ENCODE data around the gene TESK2. TPM values are rescaled to one million over a fixed set of nuclear protein-coding genes. Genes with fewer than 3 reads are reported as not detected.

Gene TESK2
- polyA plus RNA-seq, 1 donor from 2014 or later: 0.51 TPM

DNA sequence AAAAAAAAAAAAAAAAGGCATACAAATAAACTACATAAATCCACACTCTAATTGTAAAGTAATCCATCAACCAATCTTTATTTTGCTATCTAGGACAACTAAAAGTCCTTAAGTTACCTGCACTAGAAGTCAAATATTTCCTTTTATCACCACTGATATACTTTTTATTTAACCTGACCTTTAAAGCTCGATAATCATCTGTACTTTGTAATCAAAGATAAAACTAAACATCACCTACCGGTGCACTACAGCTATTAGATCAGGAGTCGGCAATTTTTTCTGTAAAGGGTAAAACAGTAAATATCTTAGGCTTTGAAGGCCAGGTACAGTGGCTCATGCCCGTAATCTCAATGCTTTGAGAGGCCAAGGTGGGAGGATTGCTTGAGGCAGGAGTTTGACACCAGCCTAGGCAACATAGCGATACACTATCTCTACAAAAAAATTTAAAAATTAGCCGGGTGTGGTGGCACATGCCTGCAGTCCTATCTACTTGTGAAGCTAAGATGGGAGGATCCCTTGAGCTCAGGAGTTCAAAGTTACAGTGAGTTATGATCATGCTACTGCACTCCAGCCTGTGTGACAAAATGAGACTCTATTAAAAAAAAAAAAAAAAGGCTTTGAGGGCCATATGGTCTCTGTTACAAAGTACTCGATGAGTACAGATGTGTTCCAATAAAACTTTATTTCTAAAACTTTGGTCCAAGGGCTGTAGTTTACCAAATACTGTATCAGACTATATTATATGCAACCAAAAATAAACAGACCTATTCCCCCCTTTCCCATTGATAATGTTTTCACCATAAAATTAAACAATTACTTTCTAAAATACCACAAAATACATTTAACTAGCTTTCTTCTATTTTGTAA is 47.1 kb downstream of the TESK2 start:
- no peaks in the 10 kb centered on the region for H3K79me2 ChIP-seq (replicated peaks; ENCODE audit: insufficient read depth, low read length)
- H3K9me2 ChIP-seq (ENCODE audit: insufficient read depth, low read length): no peaks in the 10 kb centered on the region
- no peaks in the 10 kb centered on the region for H3K9me3 ChIP-seq (ENCODE audit: low read length)
- no peaks in the 10 kb centered on the region for H4K20me1 ChIP-seq (ENCODE audit: insufficient read depth)
- no peaks in the 10 kb centered on the region for H3F3A ChIP-seq (ENCODE audit: insufficient read depth, low read length, poor library complexity, severe bottlenecking)
- H3K4me2 ChIP-seq (ENCODE audit: low read length): no peak overlapping the region
- H3K9ac ChIP-seq (ENCODE audit: low read length): no peak overlapping the region
- H3K4me3 ChIP-seq (ENCODE audit: low read length): no peak overlapping the region
- no peak overlapping the region for H3K27ac ChIP-seq (ENCODE audit: low read length)
- no peaks in the 10 kb centered on the region for H3K27me3 ChIP-seq (ENCODE audit: insufficient read depth, low read depth, low read length)
- no peak for TF ChIP-seq POLR2AphosphoS5 (IDR thresholded peaks at IDR 0.05)
- TF ChIP-seq SMC3 (conservative IDR thresholded peaks at IDR 0.05; ENCODE audit: poor library complexity): no peak
- TF ChIP-seq, protein P1, sequence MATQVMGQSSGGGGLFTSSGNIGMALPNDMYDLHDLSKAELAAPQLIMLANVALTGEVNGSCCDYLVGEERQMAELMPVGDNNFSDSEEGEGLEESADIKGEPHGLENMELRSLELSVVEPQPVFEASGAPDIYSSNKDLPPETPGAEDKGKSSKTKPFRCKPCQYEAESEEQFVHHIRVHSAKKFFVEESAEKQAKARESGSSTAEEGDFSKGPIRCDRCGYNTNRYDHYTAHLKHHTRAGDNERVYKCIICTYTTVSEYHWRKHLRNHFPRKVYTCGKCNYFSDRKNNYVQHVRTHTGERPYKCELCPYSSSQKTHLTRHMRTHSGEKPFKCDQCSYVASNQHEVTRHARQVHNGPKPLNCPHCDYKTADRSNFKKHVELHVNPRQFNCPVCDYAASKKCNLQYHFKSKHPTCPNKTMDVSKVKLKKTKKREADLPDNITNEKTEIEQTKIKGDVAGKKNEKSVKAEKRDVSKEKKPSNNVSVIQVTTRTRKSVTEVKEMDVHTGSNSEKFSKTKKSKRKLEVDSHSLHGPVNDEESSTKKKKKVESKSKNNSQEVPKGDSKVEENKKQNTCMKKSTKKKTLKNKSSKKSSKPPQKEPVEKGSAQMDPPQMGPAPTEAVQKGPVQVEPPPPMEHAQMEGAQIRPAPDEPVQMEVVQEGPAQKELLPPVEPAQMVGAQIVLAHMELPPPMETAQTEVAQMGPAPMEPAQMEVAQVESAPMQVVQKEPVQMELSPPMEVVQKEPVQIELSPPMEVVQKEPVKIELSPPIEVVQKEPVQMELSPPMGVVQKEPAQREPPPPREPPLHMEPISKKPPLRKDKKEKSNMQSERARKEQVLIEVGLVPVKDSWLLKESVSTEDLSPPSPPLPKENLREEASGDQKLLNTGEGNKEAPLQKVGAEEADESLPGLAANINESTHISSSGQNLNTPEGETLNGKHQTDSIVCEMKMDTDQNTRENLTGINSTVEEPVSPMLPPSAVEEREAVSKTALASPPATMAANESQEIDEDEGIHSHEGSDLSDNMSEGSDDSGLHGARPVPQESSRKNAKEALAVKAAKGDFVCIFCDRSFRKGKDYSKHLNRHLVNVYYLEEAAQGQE (IDR thresholded peaks at IDR 0.05; ENCODE audit: borderline replicate concordance): no peak
- TF ChIP-seq EP300 (conservative IDR thresholded peaks at IDR 0.05; ENCODE audit: poor library complexity, severe bottlenecking): no peak
- no peaks in the 10 kb centered on the region for H3K36me3 ChIP-seq (ENCODE audit: insufficient read depth, low read length)
- no peak overlapping the region for H2AFZ ChIP-seq (ENCODE audit: low read depth, low read length)

GRCh38 chr1:45442272-45442671 is 48.7 kb downstream of the TESK2 start:
- no peaks in the 10 kb centered on the region for H3K27me3 ChIP-seq (ENCODE audit: insufficient read depth, low read depth, low read length)
- H3K36me3 ChIP-seq (ENCODE audit: insufficient read depth, low read length): no peaks in the 10 kb centered on the region
- H3F3A ChIP-seq (ENCODE audit: insufficient read depth, low read length, poor library complexity, severe bottlenecking): no peaks in the 10 kb centered on the region
- no peaks in the 10 kb centered on the region for H3K79me2 ChIP-seq (replicated peaks; ENCODE audit: insufficient read depth, low read length)
- H3K9ac ChIP-seq (ENCODE audit: low read length): no peak overlapping the region
- TF ChIP-seq MXI1 (conservative IDR thresholded peaks at IDR 0.05; ENCODE audit: poor library complexity, severe bottlenecking) (no peak), RAD21 (conservative IDR thresholded peaks at IDR 0.05) (no peak), SMC3 (conservative IDR thresholded peaks at IDR 0.05; ENCODE audit: poor library complexity) (no peak), POLR2AphosphoS5 (IDR thresholded peaks at IDR 0.05) (no peak), EZH2 (IDR thresholded peaks at IDR 0.05; ENCODE audit: borderline replicate concordance, insufficient read depth, low read length, poor library complexity, severe bottlenecking) (no peak), EP300 (conservative IDR thresholded peaks at IDR 0.05; ENCODE audit: poor library complexity, severe bottlenecking) (no peak), TAF1 (IDR thresholded peaks at IDR 0.05; ENCODE audit: low read depth) (no peak)
- TF ChIP-seq, protein P1 (IDR thresholded peaks at IDR 0.05; ENCODE audit: borderline replicate concordance): no peak
- TF ChIP-seq, protein P2, sequence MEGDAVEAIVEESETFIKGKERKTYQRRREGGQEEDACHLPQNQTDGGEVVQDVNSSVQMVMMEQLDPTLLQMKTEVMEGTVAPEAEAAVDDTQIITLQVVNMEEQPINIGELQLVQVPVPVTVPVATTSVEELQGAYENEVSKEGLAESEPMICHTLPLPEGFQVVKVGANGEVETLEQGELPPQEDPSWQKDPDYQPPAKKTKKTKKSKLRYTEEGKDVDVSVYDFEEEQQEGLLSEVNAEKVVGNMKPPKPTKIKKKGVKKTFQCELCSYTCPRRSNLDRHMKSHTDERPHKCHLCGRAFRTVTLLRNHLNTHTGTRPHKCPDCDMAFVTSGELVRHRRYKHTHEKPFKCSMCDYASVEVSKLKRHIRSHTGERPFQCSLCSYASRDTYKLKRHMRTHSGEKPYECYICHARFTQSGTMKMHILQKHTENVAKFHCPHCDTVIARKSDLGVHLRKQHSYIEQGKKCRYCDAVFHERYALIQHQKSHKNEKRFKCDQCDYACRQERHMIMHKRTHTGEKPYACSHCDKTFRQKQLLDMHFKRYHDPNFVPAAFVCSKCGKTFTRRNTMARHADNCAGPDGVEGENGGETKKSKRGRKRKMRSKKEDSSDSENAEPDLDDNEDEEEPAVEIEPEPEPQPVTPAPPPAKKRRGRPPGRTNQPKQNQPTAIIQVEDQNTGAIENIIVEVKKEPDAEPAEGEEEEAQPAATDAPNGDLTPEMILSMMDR (IDR thresholded peaks at IDR 0.05; ENCODE audit: poor library complexity, severe bottlenecking): no peak
- no peaks in the 10 kb centered on the region for H3K9me2 ChIP-seq (ENCODE audit: insufficient read depth, low read length)
- H3K4me2 ChIP-seq (ENCODE audit: low read length): no peak overlapping the region
- no peak overlapping the region for H2AFZ ChIP-seq (ENCODE audit: low read depth, low read length)
- no peaks in the 10 kb centered on the region for H3K9me3 ChIP-seq (ENCODE audit: low read length)
- no peak overlapping the region for H3K27ac ChIP-seq (ENCODE audit: low read length)
- H3K4me3 ChIP-seq (ENCODE audit: low read length): no peak overlapping the region
- H4K20me1 ChIP-seq (ENCODE audit: insufficient read depth): no peaks in the 10 kb centered on the region

Measured in neural cell (in vitro differentiated cells).